ENCODE measurements around the gene ANKS4B.
"Not testable (repeated sequence)": the region's sequence is repeated elsewhere in the genome, so short reads cannot be mapped to it uniquely, and the experiment has no call there.

The ANKS4B gene

GRCh38 chr16:21222495-21223337, 10.8 kb upstream of the ANKS4B start:
- DNase-seq, result no peak

GRCh38 chr16:21223787-21224186, 9.7 kb upstream of the ANKS4B start:
- DNase-seq, result no peak

GRCh38 chr16:21224800-21225199, 8.7 kb upstream of the ANKS4B start:
- DNase-seq, result no peak

- peak; percentile 53 for DNase-seq
Observed at GRCh38 chr16:21226749-21227148, 6.8 kb upstream of the ANKS4B start.

GRCh38 chr16:21227866-21228265, 5.6 kb upstream of the ANKS4B start:
- DNase-seq, result peak; percentile 74

- no peak for DNase-seq
Observed at GRCh38 chr16:21228361-21228872, 5.1 kb upstream of the ANKS4B start.

- no peak for DNase-seq
Observed at GRCh38 chr16:21233045-21233520, 416 bp upstream of the ANKS4B start.

GRCh38 chr16:21235199-21235585, 1.7 kb downstream of the ANKS4B start:
- DNase-seq, result no peak

- DNase-seq, result no peak
Observed at GRCh38 chr16:21236831-21237230, 3.3 kb downstream of the ANKS4B start.

- DNase-seq, result no peak
Observed at GRCh38 chr16:21239646-21240045, 6.1 kb downstream of the ANKS4B start.

GRCh38 chr16:21242756-21243155, 9.3 kb downstream of the ANKS4B start:
- no peak for DNase-seq

GRCh38 chr16:21244518-21245215, 11.2 kb downstream of the ANKS4B start:
- peak; percentile 32 for DNase-seq

GRCh38 chr16:21248179-21248578, 14.7 kb downstream of the ANKS4B start:
- DNase-seq, result not testable (repeated sequence)

- DNase-seq, result no peak
Observed at GRCh38 chr16:21250072-21250923, 16.8 kb downstream of the ANKS4B start.

- DNase-seq, result no peak
Observed at GRCh38 chr16:21253470-21253869, 20.0 kb downstream of the ANKS4B start.

GRCh38 chr16:21256636-21257035, 23.1 kb downstream of the ANKS4B start:
- no peak for DNase-seq

- DNase-seq, result no peak
Observed at GRCh38 chr16:21257284-21257683, 23.8 kb downstream of the ANKS4B start.

GRCh38 chr16:21260870-21261791, 27.6 kb downstream of the ANKS4B start:
- DNase-seq, result no peak

- no peak for DNase-seq
Observed at GRCh38 chr16:21262779-21263639, 29.5 kb downstream of the ANKS4B start.

All from eye (tissue), 1 donor.